ENCODE measurements around the gene FBH1.
A peak's percentile ranks its signal among the peaks of the same experiment; 100 is the strongest.
"Not testable (repeated sequence)": the region's sequence is repeated elsewhere in the genome, so short reads cannot be mapped to it uniquely, and the experiment has no call there.

The FBH1 gene

DNA sequence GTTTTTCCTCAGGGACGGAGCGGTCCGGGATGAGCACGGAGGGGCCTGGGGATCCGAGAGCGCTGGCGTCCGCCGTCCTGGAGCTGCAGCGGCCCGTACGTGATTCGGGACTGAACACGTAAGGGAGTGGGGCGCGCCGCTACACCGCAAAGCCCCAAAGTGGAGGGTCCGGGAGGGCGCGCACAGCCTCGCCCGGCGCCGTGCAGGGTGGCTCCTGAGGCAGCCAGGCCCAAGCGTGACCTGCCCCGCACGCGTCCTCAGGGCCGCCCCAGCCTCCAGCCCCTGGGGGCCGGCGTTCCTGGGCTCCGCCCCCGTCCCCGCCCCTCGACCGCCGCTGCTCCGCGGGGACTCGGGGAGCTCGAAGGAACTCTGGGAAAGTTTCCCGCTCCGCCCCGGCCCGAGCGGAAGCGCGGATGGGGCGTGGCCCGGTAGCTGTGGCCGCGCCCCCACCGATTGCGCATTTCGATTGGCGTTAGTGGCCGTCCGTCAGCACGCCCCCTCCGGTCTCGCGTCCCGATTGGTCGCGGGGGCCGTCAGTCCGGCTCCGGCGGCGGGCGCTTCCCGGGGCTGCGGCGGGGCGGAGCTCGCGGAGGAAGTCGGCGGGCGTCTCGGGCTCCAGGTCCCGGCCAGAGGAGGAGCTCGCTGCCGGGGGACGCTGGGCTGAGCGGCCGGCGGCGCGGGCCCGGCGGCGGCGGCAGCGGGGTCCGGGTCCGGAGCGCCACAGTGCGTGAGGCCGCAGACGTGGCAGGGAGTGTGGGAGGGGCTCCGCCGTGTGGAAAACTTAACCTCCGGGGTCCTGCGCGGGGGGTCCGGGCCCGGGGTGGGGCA lies at the start of gene FBH1, which contains the start of gene ANKRD16:
Gene FBH1, plus strand, starts transcription at position 620 of the 828 bp plus-strand sequence. Its CDS starts 103 bp downstream, at position 723.
Gene ANKRD16, minus strand, starts transcription at position 270 of the 828 bp plus-strand sequence. CDS start 539 bp downstream, outside the sequence.
- DNase-seq (ENCODE audit: low spot score), result peak; percentile 98

GRCh38 chr10:5840314-5841307 lies 49.4 kb upstream of the FBH1 start:
- peak; percentile 86 for DNase-seq (ENCODE audit: low spot score)

DNA sequence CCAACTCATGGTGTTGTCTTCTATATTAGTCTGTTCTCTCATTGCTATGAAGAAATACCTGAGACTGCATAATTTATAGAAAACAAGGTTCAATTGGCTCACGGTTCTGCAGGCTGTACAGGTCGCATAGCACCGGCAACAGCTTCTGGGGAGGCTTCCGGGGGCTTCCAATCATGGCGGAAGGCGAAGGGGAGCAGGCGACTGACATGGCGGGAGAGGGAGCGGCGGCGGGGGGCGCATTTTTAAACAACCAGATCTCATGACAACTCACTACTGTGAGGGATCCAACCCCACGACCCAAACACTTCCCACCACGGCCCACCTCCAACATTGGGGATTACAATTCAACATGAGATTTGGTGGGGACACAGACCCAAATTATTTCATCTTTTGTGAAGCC lies 48.1 kb upstream of the FBH1 start:
- DNase-seq (ENCODE audit: low spot score), result no peak

DNA sequence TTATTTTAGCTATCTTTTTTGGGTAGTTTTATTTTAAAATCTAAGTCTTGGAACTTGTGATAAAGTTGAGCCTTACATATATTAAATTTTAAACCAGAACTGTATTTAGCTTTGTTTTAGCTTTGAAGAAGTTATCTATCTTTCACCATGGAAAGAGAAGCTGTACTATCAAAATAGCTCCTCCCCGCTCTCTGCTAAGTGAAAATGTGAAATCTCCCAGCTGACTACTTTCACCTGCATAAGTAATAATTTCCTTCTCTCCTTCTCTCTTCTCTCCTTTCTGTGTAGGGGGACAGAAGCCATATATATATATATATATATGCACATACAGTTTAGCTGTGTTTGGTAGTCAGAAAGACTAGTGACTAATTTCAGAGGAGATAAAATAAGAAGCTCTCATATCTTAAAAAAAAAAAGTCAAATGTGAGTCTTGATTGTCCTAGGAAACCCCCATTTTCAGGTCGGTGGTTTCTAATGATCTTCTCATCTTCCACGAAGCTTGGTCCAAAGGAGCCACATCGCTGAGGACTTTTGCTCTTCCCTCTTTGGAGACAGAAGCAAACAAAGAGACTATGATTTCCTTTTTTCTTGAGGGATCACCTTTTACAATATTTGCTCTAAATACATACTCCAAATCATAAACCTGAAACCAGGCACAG lies 46.2 kb upstream of the FBH1 start:
- DNase-seq (ENCODE audit: low spot score), result no peak

- no peak for DNase-seq (ENCODE audit: low spot score)
Measured at GRCh38 chr10:5844345-5845055, 45.5 kb upstream of the FBH1 start.

DNA sequence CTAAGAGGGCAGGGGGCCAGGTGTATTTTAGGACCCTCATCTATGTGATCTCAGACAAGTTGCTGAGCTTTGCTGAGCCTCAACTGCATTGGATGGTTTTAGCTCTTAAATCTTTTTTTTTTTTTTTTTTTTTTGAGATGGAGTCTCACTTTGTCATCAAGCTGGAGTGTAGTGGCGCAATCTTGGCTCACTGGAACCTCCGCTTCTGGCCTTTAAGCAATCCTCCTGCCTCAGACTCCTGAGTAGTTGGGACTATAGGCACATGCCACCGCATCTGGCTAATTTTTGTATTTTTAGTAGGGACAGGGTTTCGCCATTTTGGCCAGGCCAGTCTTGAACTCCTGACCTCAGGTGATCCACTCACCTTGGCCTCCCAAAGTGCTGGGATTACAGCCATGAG lies 43.4 kb upstream of the FBH1 start:
- not testable (repeated sequence) for DNase-seq (ENCODE audit: low spot score)

DNA sequence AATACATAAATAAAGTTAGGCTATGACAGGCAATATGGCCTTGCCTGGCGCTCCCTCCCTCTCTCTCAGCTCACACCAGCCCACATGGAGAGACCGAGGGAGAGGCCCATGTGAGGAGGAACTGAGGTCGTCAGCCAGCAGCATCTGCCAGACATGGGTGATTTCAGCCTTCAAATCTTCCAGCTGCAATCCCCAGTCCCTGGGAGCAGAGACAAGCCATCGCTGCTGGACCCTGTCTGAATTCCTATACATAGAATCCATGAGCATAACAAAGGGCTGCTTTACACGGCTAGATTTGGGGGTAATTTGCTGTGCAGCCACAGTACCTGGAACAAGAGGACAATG lies 35.9 kb upstream of the FBH1 start:
- no peak for DNase-seq (ENCODE audit: low spot score)

DNA sequence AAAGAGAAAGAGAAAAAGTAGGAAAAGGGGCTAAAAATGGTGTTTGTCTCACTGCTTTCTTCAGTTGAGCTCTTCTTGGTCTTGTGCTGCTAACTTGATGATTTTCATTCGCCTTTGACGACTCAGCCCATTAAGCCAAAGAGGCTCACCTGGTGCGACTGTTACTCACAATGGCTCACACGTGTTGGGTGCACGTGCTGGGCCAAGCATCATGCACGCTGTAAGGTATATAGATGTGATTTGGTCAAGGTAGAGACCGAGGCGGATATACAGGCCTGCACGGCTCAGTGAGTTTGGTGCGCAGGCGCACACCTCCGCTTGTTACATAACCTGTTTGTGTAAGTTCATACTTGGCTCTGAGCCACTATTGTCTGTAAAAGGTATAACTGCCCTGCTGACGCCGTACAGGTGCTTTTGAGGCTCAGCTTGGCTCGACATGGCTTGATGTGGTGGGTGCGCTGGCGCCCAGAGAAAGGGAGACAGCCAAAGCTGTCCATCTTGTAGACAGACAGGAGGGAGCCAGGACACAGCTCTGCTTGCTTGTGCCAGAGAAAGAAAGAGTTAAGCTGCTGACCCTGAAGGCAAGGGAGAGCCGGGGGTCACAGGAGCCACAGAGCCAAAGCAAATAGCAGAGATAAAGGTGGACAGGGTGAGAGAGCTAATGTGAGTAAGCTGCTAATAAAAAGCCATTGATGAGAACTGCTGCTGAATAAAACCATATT lies 33.9 kb upstream of the FBH1 start:
- no peak for DNase-seq (ENCODE audit: low spot score)

GRCh38 chr10:5856701-5857004 lies 33.4 kb upstream of the FBH1 start:
- DNase-seq (ENCODE audit: low spot score), result no peak

DNA sequence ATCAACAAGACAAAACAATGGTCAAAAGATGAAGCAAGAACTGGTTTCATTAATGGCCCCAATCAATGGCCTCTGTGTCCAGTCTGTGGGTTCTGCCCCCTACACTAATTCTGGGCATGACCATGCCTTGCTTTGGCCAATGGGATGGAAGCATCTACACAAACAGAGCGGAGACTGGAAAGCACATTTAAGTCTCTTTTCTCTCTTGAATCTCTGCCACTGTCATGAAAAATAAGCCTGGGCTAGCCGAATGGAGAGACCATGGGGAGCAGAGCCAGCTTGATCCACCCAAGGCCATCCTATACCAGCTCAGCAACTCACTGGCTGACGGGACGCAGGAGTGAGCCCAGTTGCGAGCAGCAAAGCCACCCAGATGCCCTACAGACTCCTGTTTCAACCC lies 31.2 kb upstream of the FBH1 start:
- peak; percentile 91 for DNase-seq (ENCODE audit: low spot score)

GRCh38 chr10:5860066-5860465 lies 30.0 kb upstream of the FBH1 start:
- DNase-seq (ENCODE audit: low spot score), result peak; percentile 63

DNA sequence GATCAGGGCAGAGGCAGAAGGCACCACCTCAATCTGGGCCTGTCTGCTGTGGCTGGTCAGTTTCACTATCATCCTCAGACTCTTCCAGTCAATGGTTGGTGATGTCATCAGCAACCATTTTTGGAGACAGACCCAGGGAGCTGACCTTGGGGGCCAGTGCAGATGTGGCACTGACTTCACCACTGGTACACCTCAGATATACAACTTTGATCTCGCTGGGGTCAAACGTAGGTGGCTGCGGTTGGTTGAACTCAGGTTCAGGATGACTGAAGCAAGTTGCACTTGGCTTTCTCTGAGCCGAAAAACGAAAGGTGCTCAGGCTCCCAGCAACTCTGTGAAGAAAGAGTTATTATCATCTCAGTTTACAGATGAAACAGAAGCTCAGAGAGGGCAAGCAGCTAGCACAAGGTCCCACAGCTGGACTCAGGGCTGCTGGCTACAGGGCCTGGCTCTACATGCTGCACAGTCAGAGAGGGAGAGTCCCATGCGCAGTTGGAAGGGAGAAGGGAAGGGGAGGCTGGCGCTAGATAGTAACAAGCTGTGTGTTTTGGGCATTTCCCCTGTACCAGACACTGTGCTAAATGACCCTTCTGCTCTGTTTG lies 27.6 kb upstream of the FBH1 start:
- no peak for DNase-seq (ENCODE audit: low spot score)

GRCh38 chr10:5862981-5863685 lies 26.9 kb upstream of the FBH1 start:
- not testable (repeated sequence) for DNase-seq (ENCODE audit: low spot score)

DNA sequence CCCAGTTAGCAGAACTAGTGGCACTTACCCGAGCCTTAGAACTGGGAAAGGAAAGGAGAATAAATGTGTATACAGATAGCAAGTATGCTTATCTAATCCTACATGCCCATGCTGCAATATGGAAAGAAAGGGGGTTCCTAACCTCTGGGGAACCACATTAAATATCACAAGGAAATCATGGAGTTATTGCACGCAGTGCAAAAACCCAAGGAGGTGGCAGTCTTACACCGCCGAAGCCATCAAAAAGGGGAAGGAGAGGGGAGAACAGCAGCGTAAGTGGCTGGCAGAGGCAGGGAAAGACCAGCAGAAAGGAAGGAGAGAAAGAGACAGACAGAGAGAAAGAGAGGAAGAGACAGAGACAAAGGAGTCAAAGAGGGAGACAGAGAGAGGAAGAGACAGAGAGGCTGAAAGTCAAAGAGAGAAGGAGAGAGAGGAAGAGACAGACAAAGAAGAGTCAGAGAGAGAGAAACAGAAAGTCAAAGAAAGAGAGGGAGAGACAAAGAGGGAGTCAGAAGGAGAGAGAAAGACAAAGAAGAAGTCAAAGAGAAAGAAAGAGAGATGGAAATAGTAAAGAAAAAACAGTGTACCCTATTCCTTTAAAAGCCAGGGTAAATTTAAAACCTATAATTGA lies 23.5 kb upstream of the FBH1 start:
- not testable (repeated sequence) for DNase-seq (ENCODE audit: low spot score)

DNA sequence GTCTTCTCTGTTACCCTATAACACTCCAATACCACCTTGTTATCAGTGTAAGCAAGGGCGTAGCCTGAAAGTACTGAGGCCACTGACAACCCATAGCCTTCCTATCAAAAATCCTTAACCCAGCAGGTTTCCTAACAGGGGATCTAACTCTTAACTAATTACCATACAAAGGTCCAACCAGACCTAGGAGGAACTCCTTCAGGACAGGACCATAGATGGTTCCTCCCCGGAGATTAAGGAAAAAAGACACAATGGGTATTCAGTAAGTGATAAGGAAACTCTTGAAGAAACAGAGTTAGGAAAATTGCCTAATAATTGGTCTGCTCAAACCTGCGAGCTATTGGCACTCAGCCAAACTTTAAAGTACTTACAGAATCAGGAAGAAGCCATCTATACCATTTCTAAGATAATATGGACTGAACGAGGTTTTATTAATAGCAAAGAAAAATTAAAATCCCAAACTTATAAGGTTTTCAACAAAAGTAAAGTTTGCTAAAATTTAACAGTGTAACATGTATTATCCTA lies 22.9 kb upstream of the FBH1 start:
- not testable (repeated sequence) for DNase-seq (ENCODE audit: low spot score)

- DNase-seq (ENCODE audit: low spot score), result not testable (repeated sequence)
Measured at GRCh38 chr10:5868383-5868782, 21.7 kb upstream of the FBH1 start.

DNA sequence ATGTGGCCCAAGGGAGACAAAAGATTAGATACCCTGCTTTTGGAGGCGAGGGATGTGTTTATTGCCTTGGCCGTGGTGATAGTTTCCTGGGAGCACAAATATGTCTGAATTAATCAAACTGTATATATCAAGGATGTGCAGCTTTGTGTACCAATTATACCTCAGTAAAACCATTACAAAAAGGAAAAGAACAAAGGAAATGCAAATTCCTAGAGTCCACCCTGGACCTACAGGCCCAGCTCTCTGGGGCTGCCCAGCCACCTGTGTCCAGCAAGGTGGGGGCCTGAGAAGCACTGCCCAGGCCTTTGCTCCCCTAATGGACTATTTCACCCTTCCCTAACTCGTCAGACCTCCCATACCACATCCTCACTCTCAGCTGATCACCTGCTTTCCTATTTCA lies 20.9 kb upstream of the FBH1 start:
- no peak for DNase-seq (ENCODE audit: low spot score)

GRCh38 chr10:5871596-5871995 lies 18.4 kb upstream of the FBH1 start:
- DNase-seq (ENCODE audit: low spot score), result no peak

- DNase-seq (ENCODE audit: low spot score), result peak; percentile 81
Measured at GRCh38 chr10:5873515-5873995, 16.5 kb upstream of the FBH1 start.

Measured in Ammon's horn (tissue), 1 donor.